Stomach (tissue), 4 donors: ENCODE data around the gene LSM5.

Experiments
- EP300 ChIP-seq: sonication (generic); formaldehyde crosslinking; IDR thresholded peaks from one replicate; pipeline ENCODE4 v1.6.1; 2017; ENCODE audit warnings: antibody characterized with exemption
- POLR2A ChIP-seq, 4 donors: fragments of 450-650 bp; IDR thresholded peaks; one replicate each; pipeline ENCODE4 v1.6.1; 2016; ENCODE audit warnings: antibody characterized with exemption in 4 of 4, control low read depth in 2 of 4, mild to moderate bottlenecking in 1 of 4, moderate library complexity in 1 of 4
- POLR2AphosphoS5 ChIP-seq, 3 donors: sonication (generic); formaldehyde crosslinking; IDR thresholded peaks; one replicate each; pipeline ENCODE4 v1.6.1; 2016; ENCODE audit warnings: antibody characterized with exemption in 3 of 3
- TF ChIP-seq, protein P1 (sequence below), 7 experiments: fragments of 450-650 bp in 4 of 7; fragments of 200-600 bp in 3 of 7; sonication (generic) in 3 of 7; IDR thresholded peaks; one replicate each; pipeline ENCODE4 v1.5.1; 2016 to 2019; ENCODE audit warnings: antibody characterized with exemption in 7 of 7, control low read depth in 2 of 7, mild to moderate bottlenecking in 1 of 7

GRCh38 chr7:32539366-32539765, 49.2 kb upstream of the LSM5 start:
- no peak for TF ChIP-seq POLR2A (IDR thresholded peaks at IDR 0.05)
- TF ChIP-seq, protein P1, sequence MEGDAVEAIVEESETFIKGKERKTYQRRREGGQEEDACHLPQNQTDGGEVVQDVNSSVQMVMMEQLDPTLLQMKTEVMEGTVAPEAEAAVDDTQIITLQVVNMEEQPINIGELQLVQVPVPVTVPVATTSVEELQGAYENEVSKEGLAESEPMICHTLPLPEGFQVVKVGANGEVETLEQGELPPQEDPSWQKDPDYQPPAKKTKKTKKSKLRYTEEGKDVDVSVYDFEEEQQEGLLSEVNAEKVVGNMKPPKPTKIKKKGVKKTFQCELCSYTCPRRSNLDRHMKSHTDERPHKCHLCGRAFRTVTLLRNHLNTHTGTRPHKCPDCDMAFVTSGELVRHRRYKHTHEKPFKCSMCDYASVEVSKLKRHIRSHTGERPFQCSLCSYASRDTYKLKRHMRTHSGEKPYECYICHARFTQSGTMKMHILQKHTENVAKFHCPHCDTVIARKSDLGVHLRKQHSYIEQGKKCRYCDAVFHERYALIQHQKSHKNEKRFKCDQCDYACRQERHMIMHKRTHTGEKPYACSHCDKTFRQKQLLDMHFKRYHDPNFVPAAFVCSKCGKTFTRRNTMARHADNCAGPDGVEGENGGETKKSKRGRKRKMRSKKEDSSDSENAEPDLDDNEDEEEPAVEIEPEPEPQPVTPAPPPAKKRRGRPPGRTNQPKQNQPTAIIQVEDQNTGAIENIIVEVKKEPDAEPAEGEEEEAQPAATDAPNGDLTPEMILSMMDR (IDR thresholded peaks at IDR 0.05) = no peak
- TF ChIP-seq EP300 = no peak
- TF ChIP-seq POLR2AphosphoS5 (IDR thresholded peaks at IDR 0.05) = no peak
